ENCODE measurements around the gene TMEM132E.

The TMEM132E gene

GRCh38 chr17:34582185-34582900 lies 3.0 kb downstream of the TMEM132E start:
- in situ Hi-C loops (cut with HindIII; ENCODE audit: low sequenced_read_pairs), result no loop called here
- no peak overlapping the region for H3K4me3 ChIP-seq (ENCODE audit: low read depth, low read length)
- TF ChIP-seq CTCF (IDR thresholded peaks at IDR 0.05; ENCODE audit: low read depth, low read length, missing control alignments), result no peak
- no peak for DNase-seq (ENCODE audit: low read depth)

GRCh38 chr17:34582901-34583245 lies 3.5 kb downstream of the TMEM132E start:
- no peak overlapping the region for H3K4me3 ChIP-seq (ENCODE audit: low read depth, low read length)
- no peak for DNase-seq (ENCODE audit: low read depth)
- in situ Hi-C loops (cut with HindIII; ENCODE audit: low sequenced_read_pairs), result no loop called here
- no peak for TF ChIP-seq CTCF (IDR thresholded peaks at IDR 0.05; ENCODE audit: low read depth, low read length, missing control alignments)

GRCh38 chr17:34584805-34585416 lies 5.5 kb downstream of the TMEM132E start:
- no peak overlapping the region for H3K4me3 ChIP-seq (ENCODE audit: low read depth, low read length)
- in situ Hi-C loops (cut with HindIII; ENCODE audit: low sequenced_read_pairs), result no loop called here
- DNase-seq (ENCODE audit: low read depth), result no peak
- TF ChIP-seq CTCF (IDR thresholded peaks at IDR 0.05; ENCODE audit: low read depth, low read length, missing control alignments), result no peak

- in situ Hi-C loops (cut with HindIII; ENCODE audit: low sequenced_read_pairs), result no loop called here
- no peak for TF ChIP-seq CTCF (IDR thresholded peaks at IDR 0.05; ENCODE audit: low read depth, low read length, missing control alignments)
- no peak overlapping the region for H3K4me3 ChIP-seq (ENCODE audit: low read depth, low read length)
- no peak for DNase-seq (ENCODE audit: low read depth)
Measured at GRCh38 chr17:34586346-34586846, 7.0 kb downstream of the TMEM132E start.

GRCh38 chr17:34588266-34588665 lies 8.9 kb downstream of the TMEM132E start:
- no peak for DNase-seq (ENCODE audit: low read depth)
- in situ Hi-C loops (cut with HindIII; ENCODE audit: low sequenced_read_pairs), result no loop called here
- TF ChIP-seq CTCF (IDR thresholded peaks at IDR 0.05; ENCODE audit: low read depth, low read length, missing control alignments), result no peak
- no peak overlapping the region for H3K4me3 ChIP-seq (ENCODE audit: low read depth, low read length)

- no peak for DNase-seq (ENCODE audit: low read depth)
- H3K4me3 ChIP-seq (ENCODE audit: low read depth, low read length), result no peak overlapping the region
- in situ Hi-C loops (cut with HindIII; ENCODE audit: low sequenced_read_pairs), result no loop called here
- TF ChIP-seq CTCF (IDR thresholded peaks at IDR 0.05; ENCODE audit: low read depth, low read length, missing control alignments), result no peak
Measured at GRCh38 chr17:34589120-34589965, 10.0 kb downstream of the TMEM132E start.
